Activated B cell treated with CpG ODN at 0.5 μM for 24 hours (primary cell): ENCODE results near the gene GAB1. TPM values are rescaled to one million over a fixed set of nuclear protein-coding genes. Genes with fewer than 3 reads are reported as not detected.

Source experiments
- ATAC-seq: fragments of 200-7000 bp; cut with Tn5 transposase; one replicate; pipeline ENCODE4 v1.10.0; 2021; ENCODE audit warnings: low read depth, mild to moderate bottlenecking, moderate library complexity
- CTCF ChIA-PET: fragments of 350-600 bp; sonication (Branson Sonifier 250); formaldehyde crosslinking; loops from one replicate; lab custom pipeline; 2021; ENCODE audit warnings: antibody characterized with exemption; lab: Charles Lee
- POLR2A ChIA-PET: fragments of 350-600 bp; sonication (Branson Sonifier 250); formaldehyde crosslinking; loops from one replicate; lab custom pipeline; 2021; ENCODE audit warnings: antibody characterized with exemption; lab: Charles Lee
- DNase-seq: peaks from one replicate; pipeline ENCODE4 v3.0.0; 2022
- H3K27ac Mint-ChIP-seq: one replicate; pipeline ENCODE4 v1.8.0; 2020; ENCODE audit warnings: mixed read lengths
- H3K27me3 Mint-ChIP-seq: one replicate; pipeline ENCODE4 v1.8.0; 2021; ENCODE audit warnings: mixed read lengths
- H3K36me3 Mint-ChIP-seq: one replicate; pipeline ENCODE4 v1.8.0; 2021; ENCODE audit warnings: low read depth, mixed read lengths
- H3K4me1 Mint-ChIP-seq: one replicate; pipeline ENCODE4 v1.8.0; 2021; ENCODE audit warnings: mixed read lengths
- H3K4me3 Mint-ChIP-seq: one replicate; pipeline ENCODE4 v1.8.0; 2020; ENCODE audit warnings: mild to moderate bottlenecking, mixed read lengths
- H3K9me3 Mint-ChIP-seq: one replicate; pipeline ENCODE4 v1.8.0; 2020; ENCODE audit warnings: mixed read lengths
- CTCF ChIP-seq: fragments of 200-600 bp; IDR thresholded peaks from one replicate; pipeline ENCODE4 v1.8.0; 2022; ENCODE audit warnings: antibody characterized with exemption, mild to moderate bottlenecking
- intact Hi-C: fragments of 100-400 bp; cut with micrococcal nuclease; formaldehyde crosslinking; loops from one replicate; pipeline ENCODE4 v1.15.1; 2024
- total RNA-seq: library from RNA; stranded (reverse); gene quantifications from 2 replicates; pipeline ENCODE4 v1.2.3, GENCODE V29; 2022

Gene GAB1
- total RNA-seq: 11.9 and 12.0 TPM in 2 replicates

GRCh38 chr4:143336781-143337599 is at the start of gene GAB1:
TSS of gene GAB1 (plus strand) at chr4:143336876. CDS start at chr4:143337189, 313 bp downstream.
- Mint-ChIP-seq H3K4me3 (peak within 1 kb of the TSS; percentile 95), H3K9me3 (no peaks in the 10 kb centered on the region), H3K27me3 (peaks cover 15% of the 10 kb centered on the region), H3K36me3 (no peaks in the 10 kb centered on the region), H3K4me1 (peaks cover 14% of the 10 kb centered on the region), H3K27ac (peak within 1 kb of the TSS; percentile 82)
- ChIA-PET POLR2A (interaction anchor here (0.6 to 3.0 kb wide), 16 partner anchors 8 to 177 kb away, joined by 3 to 31 read pairs (median 4); partner anchors contain the start of genes SMARCA5 and USP38), CTCF (interaction anchor here (0.8 to 2.7 kb wide), 2 partner anchors 17 to 39 kb away, joined by 3 to 15 read pairs; no protein-coding TSS in a partner anchor)
- ATAC-seq (peak; percentile 79), DNase-seq (no peak)
- intact Hi-C loops: loop anchor here (1.0 to 10.0 kb wide), 7 partner anchors 22 to 1702 kb away; partner anchors contain the start of genes IL15, SMARCA5 and USP38
- no peak for TF ChIP-seq CTCF

GRCh38 chr4:143287572-143287923 is 49.1 kb upstream of the GAB1 start:
- ChIA-PET CTCF (no interaction called here), POLR2A (no interaction called here)
- H3K27me3 Mint-ChIP-seq: no peaks in the 10 kb centered on the region
- H3K9me3 Mint-ChIP-seq: no peaks in the 10 kb centered on the region
- DNase-seq (no peak), ATAC-seq (no peak)
- H3K4me3 Mint-ChIP-seq: no peak overlapping the region
- intact Hi-C loops: no loop called here
- no peaks in the 10 kb centered on the region for H3K4me1 Mint-ChIP-seq
- no peaks in the 10 kb centered on the region for H3K36me3 Mint-ChIP-seq
- TF ChIP-seq CTCF: no peak
- no peak overlapping the region for H3K27ac Mint-ChIP-seq

- Mint-ChIP-seq H3K27me3 (no peaks in the 10 kb centered on the region), H3K27ac (no peak overlapping the region), H3K36me3 (no peaks in the 10 kb centered on the region), H3K9me3 (no peaks in the 10 kb centered on the region), H3K4me1 (no peaks in the 10 kb centered on the region), H3K4me3 (no peak overlapping the region)
- ATAC-seq (no peak), DNase-seq (no peak)
- TF ChIP-seq CTCF: no peak
- ChIA-PET POLR2A (no interaction called here), CTCF (no interaction called here)
- intact Hi-C loops: no loop called here
These were observed 48.5 kb upstream of the GAB1 start for GRCh38 chr4:143288171-143288570.

GRCh38 chr4:143289370-143289769 is 47.3 kb upstream of the GAB1 start:
- no peaks in the 10 kb centered on the region for H3K27me3 Mint-ChIP-seq

More at GRCh38 chr4:143289370-143289769, 47.3 kb upstream of the GAB1 start:
- Mint-ChIP-seq H3K4me3 (no peak overlapping the region), H3K36me3 (no peaks in the 10 kb centered on the region), H3K4me1 (no peaks in the 10 kb centered on the region), H3K9me3 (no peaks in the 10 kb centered on the region), H3K27ac (no peak overlapping the region)
- TF ChIP-seq CTCF: no peak
- DNase-seq (no peak), ATAC-seq (no peak)
- intact Hi-C loops: no loop called here
- ChIA-PET POLR2A (no interaction called here), CTCF (no interaction called here)
